IPS DF 4.7 (cell line): ENCODE data around the gene TMEM87B.
"Not testable (repeated sequence)": the region's sequence is repeated elsewhere in the genome, so short reads cannot be mapped to it uniquely, and the experiment has no call there.

Experiments
- DNase-seq: peaks from one replicate; pipeline ENCODE4 v3.0.0-alpha.2; 2013; ENCODE audit warnings: low spot score; ENCODE audit errors: extremely low read depth

The TMEM87B gene

DNA sequence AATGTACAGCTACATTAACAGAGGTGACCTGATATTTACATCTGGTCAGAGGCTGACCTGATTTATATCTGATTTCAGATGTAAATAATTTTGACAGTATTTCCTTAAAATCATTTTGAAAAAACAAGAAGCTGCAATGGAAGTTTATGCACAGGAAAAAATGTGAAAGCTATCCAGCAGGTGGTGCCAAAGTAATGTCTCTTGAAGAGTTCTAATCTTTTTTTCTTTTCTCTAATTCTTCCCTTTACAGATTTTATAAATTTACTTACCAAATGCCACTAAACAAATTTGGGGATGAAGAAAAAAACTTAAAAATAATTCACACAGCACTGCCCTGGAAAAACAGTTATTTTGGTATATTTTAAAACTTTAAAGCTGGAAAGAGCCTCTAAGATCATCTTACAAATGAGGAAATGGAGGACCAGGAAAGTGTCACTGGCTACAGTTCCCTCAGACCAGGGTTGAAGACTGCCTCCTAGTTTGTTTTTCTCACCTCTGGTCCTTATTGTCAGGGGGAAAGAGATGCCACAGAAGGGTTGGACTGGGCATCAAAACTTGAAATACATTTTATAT is 66.7 kb downstream of the TMEM87B start:
- DNase-seq: no peak

DNA sequence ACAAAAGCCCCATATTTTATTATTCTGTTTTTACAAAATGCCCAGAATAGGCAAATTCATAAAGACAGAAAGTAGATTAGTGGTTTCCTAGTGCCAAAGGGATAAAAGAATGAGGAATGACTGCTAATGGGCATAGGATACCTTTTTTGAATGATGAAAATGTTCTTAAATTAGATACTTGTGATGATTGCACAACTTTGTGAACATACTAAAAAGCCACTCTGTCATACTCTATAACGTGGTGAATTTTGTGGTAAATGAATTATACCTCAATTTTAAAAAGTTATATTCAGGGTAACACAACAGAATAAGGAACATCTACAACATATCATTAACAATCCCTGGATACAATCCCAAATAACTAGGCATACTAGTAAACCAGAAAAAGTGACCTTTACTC is 74.0 kb downstream of the TMEM87B start:
- DNase-seq: no peak

DNA sequence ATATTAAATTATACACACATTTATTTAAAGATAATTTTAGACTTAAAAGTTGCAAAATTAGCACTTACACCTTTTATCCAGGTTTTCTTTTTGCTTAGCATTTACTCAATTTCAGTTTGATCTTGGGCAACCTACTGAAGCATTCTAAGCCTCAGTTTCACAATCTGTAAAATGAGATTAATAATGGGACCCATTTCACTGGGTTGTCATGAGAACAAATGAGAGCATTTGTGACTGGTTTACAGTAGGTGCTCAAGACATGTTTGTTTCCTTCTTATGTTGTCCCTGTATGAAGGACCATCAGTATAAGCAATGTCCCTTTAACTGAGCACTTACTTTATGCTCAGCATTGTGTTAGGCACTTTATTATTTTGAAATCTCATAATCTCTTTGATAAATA is 78.3 kb downstream of the TMEM87B start:
- no peak for DNase-seq

DNA sequence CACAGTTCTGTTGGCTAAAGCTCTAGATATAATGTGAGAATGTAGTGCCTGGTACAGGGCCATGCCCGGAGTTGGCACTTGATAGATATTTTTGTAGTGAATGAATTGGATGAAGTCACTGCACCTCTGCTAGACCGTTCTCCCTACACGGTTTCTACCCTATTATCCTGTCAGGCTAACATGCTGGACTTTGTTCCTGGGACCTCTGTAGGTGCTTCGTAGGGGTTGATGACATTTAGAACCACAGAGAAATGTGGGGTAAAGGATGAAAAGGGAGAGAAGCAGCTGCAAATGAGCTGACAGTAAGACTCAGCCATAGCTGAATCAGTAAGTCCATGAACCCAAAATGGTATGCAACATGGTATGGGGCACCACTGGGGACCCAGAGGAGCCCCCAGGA is 79.1 kb downstream of the TMEM87B start:
- no peak for DNase-seq

DNA sequence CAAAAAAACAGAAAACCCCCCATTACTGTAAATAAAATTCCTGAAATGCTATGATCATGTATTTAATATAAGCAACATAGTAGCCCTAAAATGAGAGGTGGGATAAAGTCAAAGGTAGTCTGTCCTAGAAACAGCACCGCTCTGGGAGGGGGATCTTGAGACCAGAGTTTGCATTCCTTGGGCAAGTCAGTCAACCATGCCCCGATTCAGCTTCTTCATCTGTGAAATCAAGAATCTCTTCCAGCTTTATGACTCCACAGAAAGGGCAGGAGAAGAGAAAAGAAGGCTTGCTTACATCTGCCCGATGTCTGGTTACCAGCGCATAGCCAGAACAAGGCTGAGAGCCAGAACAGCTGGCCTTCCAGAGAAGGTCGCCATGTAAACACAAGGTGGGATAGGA is 81.0 kb downstream of the TMEM87B start:
- DNase-seq: no peak

DNA sequence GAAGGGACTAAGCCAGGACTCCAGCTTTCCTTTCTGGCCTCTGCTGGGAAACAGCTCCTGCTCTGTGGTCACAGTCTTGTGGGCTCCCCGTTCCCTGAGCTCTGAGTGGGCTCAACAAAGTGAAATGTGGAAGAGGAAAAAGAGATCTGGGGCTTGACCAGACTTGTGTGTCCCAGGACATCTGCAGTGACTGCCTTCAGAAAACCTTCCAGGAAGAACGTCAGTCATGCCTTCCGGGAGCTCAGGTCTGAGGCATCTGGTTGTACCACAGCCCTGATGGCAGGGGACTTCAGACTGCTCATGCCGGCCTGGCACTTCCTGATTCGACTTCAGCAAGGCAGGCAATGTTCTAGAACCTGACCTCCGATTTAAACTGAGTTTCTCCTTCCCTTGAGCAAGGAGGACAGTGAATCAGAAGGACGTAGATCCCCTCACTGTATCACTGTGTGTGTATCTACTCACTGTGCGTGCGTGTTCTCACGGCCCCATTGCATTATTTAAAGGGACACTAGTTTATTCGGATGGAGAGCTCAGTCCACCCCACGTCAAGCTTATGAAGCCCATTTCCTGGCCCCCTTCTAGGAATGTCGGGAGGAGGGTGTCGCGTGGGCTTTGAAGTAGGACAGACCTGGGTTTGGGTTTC is 82.6 kb downstream of the TMEM87B start:
- DNase-seq: no peak

DNA sequence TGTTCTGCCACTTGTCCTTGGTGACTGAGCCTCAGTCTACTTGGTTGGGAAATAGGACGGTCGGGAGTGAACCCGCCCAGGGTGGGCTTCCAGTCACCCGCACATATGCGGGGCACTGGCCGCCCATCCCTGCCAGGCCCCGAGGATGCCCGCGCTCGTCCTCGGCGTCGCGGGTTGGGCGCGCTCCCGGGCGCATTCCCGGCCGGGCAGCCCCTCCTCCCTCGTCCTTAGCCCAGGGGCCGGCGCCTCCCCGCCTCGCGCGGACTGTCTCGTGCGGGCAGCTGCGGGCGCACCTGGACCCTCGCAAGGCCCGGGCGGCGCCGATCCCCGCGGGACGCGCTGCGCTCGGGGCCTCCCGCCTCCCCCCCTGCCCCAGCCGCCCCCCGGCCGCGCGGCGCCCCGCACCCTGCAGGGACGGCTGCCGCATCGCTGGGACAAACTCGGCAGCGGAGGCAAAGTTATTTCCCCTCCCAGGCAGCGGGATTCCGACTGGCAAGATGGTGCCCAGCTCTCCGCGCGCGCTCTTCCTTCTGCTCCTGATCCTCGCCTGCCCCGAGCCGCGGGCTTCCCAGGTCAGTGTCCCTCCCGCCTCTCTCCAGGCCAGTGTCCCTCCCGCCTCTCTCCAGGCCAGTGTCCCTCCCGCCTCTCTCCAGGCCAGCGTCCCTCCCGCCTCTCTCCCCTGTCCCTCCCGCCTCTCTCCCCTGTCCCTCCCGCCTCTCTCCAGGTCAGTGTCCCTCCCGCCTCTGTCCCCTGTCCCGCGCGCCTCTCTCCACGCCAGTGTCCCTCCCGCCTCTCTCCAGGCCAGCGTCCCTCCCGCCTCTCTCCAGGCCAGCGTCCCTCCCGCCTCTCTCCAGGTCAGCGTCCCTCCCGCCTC is 83.3 kb downstream of the TMEM87B start, which contains the start of gene FBLN7:
TSS of gene FBLN7 (plus strand) at position 227 of the 874 bp plus-strand sequence. CDS start at position 498, 271 bp downstream.
- DNase-seq: no peak

DNA sequence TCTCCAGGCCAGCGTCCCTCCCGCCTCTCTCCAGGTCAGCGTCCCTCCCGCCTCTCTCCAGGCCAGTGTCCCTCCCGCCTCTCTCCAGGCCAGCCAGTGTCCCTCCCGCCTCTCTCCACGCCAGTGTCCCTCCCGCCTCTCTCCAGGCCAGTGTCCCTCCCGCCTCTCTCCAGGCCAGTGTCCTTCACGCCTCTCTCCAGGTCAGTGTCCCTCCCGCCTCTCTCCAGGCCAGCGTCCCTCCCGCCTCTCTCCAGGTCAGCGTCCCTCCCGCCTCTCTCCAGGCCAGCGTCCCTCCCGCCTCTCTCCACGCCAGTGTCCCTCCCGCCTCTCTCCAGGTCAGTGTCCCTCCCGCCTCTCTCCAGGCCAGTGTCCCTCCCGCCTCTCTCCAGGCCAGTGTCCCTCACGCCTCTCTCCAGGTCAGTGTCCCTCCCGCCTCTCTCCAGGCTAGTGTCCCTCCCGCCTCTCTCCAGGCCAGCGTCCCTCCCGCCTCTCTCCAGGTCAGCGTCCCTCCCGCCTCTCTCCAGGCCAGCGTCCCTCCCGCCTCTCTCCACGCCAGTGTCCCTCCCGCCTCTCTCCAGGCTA is 84.1 kb downstream of the TMEM87B start:
- not testable (repeated sequence) for DNase-seq

DNA sequence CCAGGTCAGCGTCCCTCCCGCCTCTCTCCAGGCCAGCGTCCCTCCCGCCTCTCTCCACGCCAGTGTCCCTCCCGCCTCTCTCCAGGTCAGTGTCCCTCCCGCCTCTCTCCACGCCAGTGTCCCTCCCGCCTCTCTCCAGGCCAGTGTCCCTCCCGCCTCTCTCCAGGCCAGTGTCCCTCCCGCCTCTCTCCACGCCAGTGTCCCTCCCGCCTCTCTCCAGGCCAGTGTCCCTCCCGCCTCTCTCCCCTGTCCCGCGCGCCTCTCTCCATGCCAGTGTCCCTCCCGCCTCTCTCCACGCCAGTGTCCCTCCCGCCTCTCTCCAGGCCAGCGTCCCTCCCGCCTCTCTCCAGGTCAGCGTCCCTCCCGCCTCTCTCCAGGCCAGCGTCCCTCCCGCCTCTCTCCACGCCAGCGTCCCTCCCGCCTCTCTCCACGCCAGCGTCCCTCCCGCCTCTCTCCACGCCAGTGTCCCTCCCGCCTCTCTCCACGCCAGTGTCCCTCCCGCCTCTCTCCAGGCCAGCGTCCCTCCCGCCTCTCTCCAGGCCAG is 84.7 kb downstream of the TMEM87B start:
- DNase-seq: not testable (repeated sequence)

DNA sequence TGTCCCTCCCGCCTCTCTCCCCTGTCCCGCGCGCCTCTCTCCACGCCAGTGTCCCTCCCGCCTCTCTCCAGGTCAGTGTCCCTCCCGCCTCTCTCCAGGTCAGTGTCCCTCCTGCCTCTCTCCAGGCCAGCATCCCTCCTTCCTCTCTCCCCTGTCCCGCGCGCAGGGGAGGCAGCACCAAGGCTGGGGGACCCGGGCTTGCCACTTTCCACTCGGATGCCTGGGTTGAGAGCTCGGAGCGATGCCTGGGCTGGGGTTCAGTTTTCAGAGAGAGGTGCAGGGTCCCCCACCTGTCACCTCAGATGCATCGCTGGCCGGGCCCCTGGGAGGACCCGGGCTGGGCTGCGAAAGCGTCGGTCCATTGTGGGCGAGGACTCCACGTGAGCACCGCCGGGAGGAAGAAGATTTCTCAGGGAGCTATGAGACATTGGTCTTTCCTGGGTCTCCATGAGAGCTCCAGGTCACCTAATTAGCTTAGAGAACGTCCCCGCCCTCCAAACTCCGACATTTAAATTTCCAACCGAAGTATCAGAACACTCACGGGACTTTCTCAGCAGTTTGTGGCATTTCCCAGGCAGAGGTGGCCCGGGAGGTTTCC is 85.2 kb downstream of the TMEM87B start:
- DNase-seq: no peak

DNA sequence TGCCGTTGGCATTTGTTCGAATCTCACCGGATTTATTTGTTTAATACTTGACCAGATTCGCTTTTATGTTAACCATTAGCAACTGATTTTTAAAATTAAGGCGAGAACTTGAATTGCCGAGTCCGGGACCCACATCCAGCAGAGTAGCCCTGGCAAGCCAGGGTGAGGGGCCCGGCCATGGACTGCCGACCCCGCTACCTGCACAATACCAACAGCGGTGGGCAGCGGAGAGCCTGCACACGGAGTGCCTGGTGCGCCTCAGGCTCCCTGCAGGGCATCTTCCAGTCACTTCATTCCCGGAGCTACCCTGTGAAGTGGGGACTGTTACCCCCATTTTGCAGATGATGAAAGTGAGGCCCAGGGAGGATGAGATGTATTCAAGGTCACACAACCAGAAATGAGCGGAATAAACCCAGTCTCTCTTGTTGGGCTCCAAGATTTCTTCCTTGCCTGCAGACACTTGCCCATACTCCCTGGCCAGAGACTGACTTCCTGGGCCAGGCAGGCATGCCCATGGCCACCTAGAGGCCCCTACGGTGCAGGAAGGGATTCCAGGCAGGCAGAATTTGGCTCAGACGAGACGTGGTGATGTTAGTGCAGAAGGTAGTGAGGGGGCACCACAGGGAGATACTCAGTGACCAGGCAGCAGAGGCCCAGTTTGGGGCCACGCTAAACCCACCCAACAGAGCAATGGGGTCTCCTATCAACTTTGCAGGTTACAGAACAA is 86.0 kb downstream of the TMEM87B start:
- DNase-seq: no peak

DNA sequence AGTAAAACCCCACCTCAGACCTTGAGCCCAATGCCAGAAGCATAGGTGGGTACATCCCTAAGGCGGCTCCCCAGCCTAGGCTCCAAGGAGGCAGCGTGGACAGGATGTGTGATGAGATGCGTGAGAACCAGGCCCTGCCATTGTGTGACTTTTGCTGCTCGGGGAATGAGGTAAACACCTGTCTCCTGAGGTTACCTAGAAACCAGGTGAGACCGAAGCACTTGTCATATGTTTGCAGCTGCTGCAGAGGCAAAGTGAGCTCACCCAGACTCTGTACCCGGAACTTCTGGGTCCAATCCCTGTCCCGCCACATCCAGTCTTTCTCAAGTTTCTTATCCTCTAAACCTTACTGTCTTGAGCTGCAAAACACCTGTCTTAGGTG is 86.5 kb downstream of the TMEM87B start:
- DNase-seq: no peak

DNA sequence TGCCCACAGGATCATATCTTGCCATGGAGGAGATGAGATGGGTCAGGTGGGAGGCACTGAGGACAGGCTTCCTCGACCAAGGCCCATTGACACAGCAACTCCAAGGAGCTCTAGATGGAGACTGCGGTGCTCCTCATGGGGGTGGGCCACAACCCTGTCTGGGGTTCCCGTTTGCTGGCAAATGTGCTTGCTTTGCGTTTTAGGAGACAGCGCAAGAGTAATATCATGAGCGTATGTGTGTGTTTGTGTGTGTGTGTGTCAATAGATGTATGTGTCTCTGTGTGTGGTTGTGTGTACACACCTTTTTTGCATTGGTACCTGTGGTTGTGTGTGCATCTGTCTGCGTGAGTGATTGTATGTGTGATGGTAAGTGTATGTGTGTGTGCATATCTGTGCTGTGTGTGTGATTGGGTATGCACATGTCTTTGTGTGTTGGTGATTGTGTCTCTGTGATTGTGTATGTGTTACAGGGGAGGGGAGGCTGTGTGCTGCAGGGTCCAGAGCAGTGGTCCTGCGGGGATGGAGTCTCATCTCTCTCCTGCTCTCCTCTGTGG is 87.5 kb downstream of the TMEM87B start:
- DNase-seq: no peak

DNA sequence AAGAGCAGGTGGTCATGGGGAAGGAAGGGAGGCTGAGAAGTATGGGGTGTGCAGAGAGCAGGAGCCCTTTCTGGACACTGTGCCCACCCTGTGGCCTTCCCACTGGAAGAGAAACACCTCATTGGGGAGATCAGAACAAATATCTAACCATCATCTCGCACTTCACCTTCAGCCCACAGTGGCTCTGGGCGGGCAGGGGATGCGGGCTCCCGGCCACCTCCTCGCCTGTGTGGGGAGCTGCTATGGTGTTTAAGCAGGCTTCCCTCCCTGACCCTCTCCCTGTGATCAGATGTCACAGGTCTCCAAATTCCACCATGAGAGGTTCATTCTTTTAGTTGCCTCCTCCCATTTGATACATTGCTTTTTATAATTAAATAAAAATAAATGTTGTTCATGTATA is 88.1 kb downstream of the TMEM87B start:
- DNase-seq: no peak

DNA sequence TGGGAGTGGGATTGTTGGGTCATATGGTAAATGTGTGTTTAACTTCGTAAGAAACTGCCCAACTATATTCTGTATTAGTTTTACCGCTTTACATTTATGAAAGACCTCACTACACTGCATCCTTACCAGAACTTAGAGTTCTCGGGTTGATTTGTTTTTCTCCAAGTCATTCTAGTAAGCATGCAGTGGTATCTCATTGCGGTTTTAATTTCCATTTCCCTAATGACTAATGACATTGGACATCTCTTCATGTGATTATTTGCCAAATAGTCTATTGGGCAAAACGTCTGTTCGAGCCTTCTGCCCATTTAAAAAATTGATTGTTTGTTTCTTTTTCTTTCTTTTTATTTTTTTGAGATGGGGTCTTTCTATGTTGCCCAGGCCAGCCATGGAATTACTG is 89.9 kb downstream of the TMEM87B start:
- no peak for DNase-seq

DNA sequence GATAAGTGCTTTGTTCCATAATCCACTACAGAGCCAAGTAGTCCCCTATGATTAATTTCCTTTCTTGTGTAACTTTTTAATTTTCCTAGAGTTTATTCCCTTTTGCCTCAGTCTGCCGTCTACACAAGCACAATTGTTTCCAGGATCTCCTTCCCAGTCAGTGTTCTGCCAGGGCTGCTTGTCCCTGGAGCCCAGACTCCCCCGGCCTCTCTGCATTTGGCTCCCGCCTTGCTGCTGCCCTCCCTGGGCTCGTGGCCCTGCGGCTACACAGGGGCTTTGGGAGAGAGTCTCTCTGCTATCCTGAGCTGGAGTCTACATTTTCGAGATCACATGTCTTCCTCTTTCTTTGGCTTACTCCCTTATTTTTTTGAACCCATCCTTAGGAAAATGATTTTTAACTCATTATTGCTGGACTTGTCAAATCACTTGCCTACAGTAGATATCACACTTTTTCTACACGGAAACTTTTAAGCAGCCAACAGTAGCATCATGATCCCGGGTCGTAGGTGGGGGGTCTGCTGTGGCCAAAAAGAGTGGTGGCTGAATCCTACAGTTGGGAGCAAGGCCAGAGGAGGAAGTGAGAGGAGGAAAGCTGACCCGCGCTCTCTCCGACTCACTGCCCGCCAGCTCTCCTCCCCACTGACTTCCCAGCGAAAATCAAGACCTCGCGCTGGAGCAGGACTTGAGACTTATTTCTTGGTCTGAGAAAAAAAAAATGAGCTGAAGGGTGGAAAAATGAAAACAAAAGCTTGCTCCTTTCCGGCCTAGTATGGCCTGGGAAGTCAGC is 92.5 kb downstream of the TMEM87B start:
- no peak for DNase-seq

DNA sequence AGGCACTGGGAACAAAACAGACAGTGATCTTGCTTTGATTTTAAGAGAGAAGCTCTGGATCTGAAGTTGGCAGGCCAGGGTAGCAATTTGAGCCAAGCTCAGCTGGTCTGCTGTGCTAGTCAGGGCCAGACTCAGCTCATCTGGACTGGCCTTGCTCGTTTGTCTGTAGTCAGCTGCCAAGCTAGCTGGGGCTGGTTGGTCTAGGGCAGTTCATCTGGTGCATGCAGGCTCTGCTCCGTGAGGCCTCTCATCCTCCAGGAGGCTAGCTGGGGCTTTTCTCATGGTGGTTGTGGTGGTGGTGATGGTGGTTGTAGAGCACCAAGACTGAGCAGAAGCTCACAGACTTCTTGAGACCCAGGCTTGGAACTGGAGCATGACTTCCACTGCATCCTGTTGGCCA is 93.4 kb downstream of the TMEM87B start:
- no peak for DNase-seq

DNA sequence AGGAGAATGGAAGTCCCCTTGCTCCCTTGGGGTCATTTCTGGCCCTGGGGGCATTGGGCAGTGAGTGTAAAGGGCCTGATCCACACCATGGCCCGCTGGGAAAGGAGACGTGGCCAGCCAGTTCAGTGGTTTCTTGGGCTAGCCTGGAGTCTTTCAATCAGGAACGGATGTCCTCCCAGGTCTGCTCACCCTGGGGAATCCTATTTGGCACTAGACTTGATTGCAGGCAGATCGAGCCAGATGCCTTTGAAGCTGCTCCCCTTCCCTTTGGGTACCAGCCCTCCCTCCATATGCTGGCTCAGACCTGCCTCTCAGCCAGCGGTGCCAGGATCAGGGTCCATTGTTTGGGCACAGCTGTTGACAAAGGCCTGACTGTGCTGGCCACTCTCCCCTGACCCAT is 94.1 kb downstream of the TMEM87B start:
- DNase-seq: no peak

DNA sequence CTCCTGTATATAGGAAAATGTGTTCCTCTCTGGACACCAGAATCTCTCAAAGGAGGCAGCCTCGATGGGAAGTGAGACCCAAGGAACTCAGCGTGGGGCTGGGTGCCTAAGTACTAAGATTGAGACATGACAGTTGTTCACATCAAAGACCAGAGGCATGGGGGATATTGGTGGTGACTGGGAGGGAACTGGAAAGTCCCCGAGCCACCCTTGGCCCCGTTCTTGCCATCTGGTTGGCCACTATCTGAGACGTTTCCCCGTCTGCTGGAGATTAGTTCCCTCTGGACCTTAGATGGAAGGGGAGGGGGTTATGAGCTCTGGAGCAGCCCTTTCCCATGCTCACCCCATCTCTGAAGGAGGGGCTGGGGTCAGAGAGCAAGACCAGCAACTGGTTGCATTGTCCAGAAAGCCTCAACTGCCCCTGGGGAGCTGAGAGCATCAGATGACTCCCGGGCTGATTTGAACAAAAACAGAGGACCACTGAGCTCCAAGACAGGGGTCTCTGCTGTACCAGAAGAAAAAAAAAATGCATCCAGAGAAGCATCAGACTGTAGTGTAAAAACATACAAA is 94.9 kb downstream of the TMEM87B start:
- no peak for DNase-seq
